WTC11 (cell line): ENCODE results near the gene NXPE3. TPM values are rescaled to one million over a fixed set of nuclear protein-coding genes. Genes with fewer than 3 reads are reported as not detected.

Source experiments
- ATAC-seq: fragments of 200-7000 bp; cut with Tn5 transposase; 2 replicates; pipeline ENCODE4 v1.10.0; 2021; ENCODE audit warnings: mild to moderate bottlenecking, moderate library complexity
- CTCF ChIA-PET: fragments of 300-600 bp; sonication (Branson Sonifier 250); formaldehyde crosslinking; loops from one replicate; lab custom pipeline; 2021; ENCODE audit warnings: antibody characterized with exemption; lab: Charles Lee
- POLR2A ChIA-PET: fragments of 350-600 bp; sonication (Branson Sonifier 250); formaldehyde crosslinking; loops from one replicate; lab custom pipeline; 2021; ENCODE audit warnings: antibody characterized with exemption; lab: Charles Lee
- DNase-seq: peaks from one replicate; pipeline ENCODE4 v3.0.0; 2021; ENCODE audit warnings: low spot score
- H3K27ac Mint-ChIP-seq: 2 replicates; pipeline ENCODE4 v1.8.0; 2021; ENCODE audit warnings: mixed read lengths
- H3K27me3 Mint-ChIP-seq: 2 replicates; pipeline ENCODE4 v1.8.0; 2021; ENCODE audit warnings: low read depth, mild to moderate bottlenecking, moderate library complexity, mixed read lengths
- H3K36me3 Mint-ChIP-seq: 2 replicates; pipeline ENCODE4 v1.8.0; 2021; ENCODE audit warnings: mixed read lengths
- H3K4me1 Mint-ChIP-seq: 2 replicates; pipeline ENCODE4 v1.8.0; 2022; ENCODE audit warnings: mixed read lengths
- H3K4me3 Mint-ChIP-seq: 2 replicates; pipeline ENCODE4 v1.8.0; 2021; ENCODE audit warnings: mild to moderate bottlenecking, moderate library complexity, mixed read lengths
- H3K9me3 Mint-ChIP-seq: 2 replicates; pipeline ENCODE4 v1.8.0; 2021; ENCODE audit warnings: mixed read lengths
- ERG ChIP-seq: fragments of 250-450 bp; sonication (Bioruptor Pico); IDR thresholded peaks from 2 replicates; pipeline ENCODE4 v1.8.0; 2021; ENCODE audit warnings: mild to moderate bottlenecking
- FOXJ3 ChIP-seq: sonication (generic); formaldehyde crosslinking; IDR thresholded peaks from 2 replicates; pipeline ENCODE4 v1.9.0; 2021; ENCODE audit warnings: missing genetic modification reagents, mild to moderate bottlenecking, borderline replicate concordance
- JAZF1 ChIP-seq: fragments of 250-450 bp; sonication (Bioruptor Pico); IDR thresholded peaks from 2 replicates; pipeline ENCODE4 v1.9.0; 2021; ENCODE audit warnings: moderate library complexity, mild to moderate bottlenecking, inconsistent platforms
- MAX ChIP-seq: sonication (generic); formaldehyde crosslinking; IDR thresholded peaks from 2 replicates; pipeline ENCODE4 v1.8.0; 2022; ENCODE audit warnings: mild to moderate bottlenecking, missing genetic modification reagents
- OVOL2 ChIP-seq: fragments of 250-450 bp; sonication (Bioruptor Pico); IDR thresholded peaks from 2 replicates; pipeline ENCODE4 v1.9.0; 2021; ENCODE audit warnings: mild to moderate bottlenecking, borderline replicate concordance
- RORB ChIP-seq: fragments of 250-450 bp; sonication (Bioruptor Pico); IDR thresholded peaks from 2 replicates; pipeline ENCODE4 v1.9.0; 2021; ENCODE audit warnings: mild to moderate bottlenecking
- total RNA-seq: library from RNA; stranded (reverse); gene quantifications from 3 replicates; pipeline ENCODE4 v1.2.3, GENCODE V29; 2021
- TF ChIP-seq, protein P1 (sequence below): sonication (generic); formaldehyde crosslinking; IDR thresholded peaks from 2 replicates; pipeline ENCODE4 v1.8.1; 2023; ENCODE audit warnings: mild to moderate bottlenecking, missing genetic modification reagents, moderate library complexity
- TF ChIP-seq, protein P2 (sequence below): sonication (generic); formaldehyde crosslinking; IDR thresholded peaks from 2 replicates; pipeline ENCODE4 v1.8.1; 2023; ENCODE audit warnings: mild to moderate bottlenecking, moderate library complexity, missing genetic modification reagents
- TF ChIP-seq, protein P3 (sequence below): sonication (generic); formaldehyde crosslinking; IDR thresholded peaks from 2 replicates; pipeline ENCODE4 v1.8.0; 2022; ENCODE audit warnings: missing genetic modification reagents
- TF ChIP-seq, protein P4 (sequence below): sonication (generic); formaldehyde crosslinking; IDR thresholded peaks from 2 replicates; pipeline ENCODE4 v1.8.0; 2023; ENCODE audit warnings: missing genetic modification reagents

NXPE3 gene
- total RNA-seq, 1 experiment from 2014 or later, result 13.9 TPM

DNA sequence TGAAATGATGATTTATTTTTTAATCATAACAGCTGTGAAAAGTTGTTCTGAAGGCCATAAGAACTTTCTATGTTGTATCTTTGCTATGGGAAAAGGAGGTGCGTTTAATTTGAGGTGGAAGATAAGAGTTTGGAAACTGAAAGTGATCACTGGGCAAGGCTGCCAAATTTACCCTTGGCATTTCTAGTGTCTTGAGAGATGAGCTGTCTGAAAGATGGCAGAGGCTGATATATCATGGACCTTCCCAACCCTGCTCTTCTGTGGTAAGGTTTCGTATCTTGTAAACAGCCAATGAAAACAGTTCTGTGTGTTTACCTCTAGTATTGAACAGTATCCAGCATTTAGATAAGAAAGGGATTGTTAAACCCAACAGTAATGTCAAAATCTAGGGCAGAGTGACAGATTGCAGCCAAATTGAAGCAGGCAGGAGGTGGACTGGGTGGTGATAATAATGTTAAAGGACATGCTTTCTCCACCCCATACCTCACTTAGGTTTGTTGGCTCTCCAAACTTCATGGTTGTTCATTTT lies 54.5 kb downstream of the NXPE3 start (continued):
- no peak for TF ChIP-seq ERG (CRISPR knock-in tag)

GRCh38 chr3:101835676-101836075 lies 56.7 kb downstream of the NXPE3 start:
- ChIA-PET CTCF (interaction anchor here (1.1 kb wide), 1 partner anchor 23 kb away, joined by 3 read pairs; no protein-coding TSS in a partner anchor), POLR2A (no interaction called here)
- ATAC-seq (no peak), DNase-seq (no peak)
- TF ChIP-seq, protein P1, sequence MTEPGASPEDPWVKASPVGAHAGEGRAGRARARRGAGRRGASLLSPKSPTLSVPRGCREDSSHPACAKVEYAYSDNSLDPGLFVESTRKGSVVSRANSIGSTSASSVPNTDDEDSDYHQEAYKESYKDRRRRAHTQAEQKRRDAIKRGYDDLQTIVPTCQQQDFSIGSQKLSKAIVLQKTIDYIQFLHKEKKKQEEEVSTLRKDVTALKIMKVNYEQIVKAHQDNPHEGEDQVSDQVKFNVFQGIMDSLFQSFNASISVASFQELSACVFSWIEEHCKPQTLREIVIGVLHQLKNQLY (CRISPR knock-in tag), result no peak
- TF ChIP-seq MAX (no peak), JAZF1 (CRISPR knock-in tag) (no peak), FOXJ3 (CRISPR knock-in tag) (no peak), RORB (no peak)
- TF ChIP-seq, protein P2, sequence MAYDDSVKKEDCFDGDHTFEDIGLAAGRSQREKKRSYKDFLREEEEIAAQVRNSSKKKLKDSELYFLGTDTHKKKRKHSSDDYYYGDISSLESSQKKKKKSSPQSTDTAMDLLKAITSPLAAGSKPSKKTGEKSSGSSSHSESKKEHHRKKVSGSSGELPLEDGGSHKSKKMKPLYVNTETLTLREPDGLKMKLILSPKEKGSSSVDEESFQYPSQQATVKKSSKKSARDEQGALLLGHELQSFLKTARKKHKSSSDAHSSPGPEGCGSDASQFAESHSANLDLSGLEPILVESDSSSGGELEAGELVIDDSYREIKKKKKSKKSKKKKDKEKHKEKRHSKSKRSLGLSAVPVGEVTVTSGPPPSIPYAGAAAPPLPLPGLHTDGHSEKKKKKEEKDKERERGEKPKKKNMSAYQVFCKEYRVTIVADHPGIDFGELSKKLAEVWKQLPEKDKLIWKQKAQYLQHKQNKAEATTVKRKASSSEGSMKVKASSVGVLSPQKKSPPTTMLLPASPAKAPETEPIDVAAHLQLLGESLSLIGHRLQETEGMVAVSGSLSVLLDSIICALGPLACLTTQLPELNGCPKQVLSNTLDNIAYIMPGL, result no peak
- TF ChIP-seq, protein P3, sequence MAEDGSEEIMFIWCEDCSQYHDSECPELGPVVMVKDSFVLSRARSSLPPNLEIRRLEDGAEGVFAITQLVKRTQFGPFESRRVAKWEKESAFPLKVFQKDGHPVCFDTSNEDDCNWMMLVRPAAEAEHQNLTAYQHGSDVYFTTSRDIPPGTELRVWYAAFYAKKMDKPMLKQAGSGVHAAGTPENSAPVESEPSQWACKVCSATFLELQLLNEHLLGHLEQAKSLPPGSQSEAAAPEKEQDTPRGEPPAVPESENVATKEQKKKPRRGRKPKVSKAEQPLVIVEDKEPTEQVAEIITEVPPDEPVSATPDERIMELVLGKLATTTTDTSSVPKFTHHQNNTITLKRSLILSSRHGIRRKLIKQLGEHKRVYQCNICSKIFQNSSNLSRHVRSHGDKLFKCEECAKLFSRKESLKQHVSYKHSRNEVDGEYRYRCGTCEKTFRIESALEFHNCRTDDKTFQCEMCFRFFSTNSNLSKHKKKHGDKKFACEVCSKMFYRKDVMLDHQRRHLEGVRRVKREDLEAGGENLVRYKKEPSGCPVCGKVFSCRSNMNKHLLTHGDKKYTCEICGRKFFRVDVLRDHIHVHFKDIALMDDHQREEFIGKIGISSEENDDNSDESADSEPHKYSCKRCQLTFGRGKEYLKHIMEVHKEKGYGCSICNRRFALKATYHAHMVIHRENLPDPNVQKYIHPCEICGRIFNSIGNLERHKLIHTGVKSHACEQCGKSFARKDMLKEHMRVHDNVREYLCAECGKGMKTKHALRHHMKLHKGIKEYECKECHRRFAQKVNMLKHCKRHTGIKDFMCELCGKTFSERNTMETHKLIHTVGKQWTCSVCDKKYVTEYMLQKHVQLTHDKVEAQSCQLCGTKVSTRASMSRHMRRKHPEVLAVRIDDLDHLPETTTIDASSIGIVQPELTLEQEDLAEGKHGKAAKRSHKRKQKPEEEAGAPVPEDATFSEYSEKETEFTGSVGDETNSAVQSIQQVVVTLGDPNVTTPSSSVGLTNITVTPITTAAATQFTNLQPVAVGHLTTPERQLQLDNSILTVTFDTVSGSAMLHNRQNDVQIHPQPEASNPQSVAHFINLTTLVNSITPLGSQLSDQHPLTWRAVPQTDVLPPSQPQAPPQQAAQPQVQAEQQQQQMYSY (CRISPR knock-in tag), result no peak
- Mint-ChIP-seq H3K27me3 (no peaks in the 10 kb centered on the region), H3K36me3 (no peaks in the 10 kb centered on the region), H3K27ac (no peak overlapping the region; the same call in 1 of the 2 replicates), H3K4me3 (no peak overlapping the region), H3K9me3 (no peaks in the 10 kb centered on the region), H3K4me1 (peaks cover 17% of the 10 kb centered on the region)

DNA sequence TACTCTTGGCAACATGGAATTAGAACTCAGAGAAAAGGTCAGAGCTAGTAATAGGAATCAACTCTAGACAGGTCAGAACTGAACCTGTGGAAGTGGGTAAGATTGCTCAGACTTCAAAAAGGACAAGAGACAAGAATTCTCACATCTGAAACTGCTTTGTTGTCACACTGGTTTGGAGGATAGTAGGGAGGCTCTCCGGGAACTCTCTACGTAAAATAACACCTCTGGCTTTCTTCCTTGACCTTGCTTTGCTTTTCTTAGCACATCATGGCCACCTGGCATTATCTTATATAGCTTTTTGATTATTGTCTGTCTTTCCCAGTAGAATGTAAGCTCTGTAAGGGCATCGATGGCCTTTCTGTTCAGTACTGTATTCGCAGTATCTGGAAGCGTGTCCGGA lies 57.1 kb downstream of the NXPE3 start:
- no peak overlapping the region for H3K4me3 Mint-ChIP-seq
- H3K36me3 Mint-ChIP-seq, result no peaks in the 10 kb centered on the region
- DNase-seq, result no peak
- no peaks in the 10 kb centered on the region for H3K27me3 Mint-ChIP-seq
- ATAC-seq, result no peak
- no peak for TF ChIP-seq OVOL2 (CRISPR knock-in tag)
- TF ChIP-seq, protein P4, sequence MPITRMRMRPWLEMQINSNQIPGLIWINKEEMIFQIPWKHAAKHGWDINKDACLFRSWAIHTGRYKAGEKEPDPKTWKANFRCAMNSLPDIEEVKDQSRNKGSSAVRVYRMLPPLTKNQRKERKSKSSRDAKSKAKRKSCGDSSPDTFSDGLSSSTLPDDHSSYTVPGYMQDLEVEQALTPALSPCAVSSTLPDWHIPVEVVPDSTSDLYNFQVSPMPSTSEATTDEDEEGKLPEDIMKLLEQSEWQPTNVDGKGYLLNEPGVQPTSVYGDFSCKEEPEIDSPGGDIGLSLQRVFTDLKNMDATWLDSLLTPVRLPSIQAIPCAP (CRISPR knock-in tag), result no peak
- no peak for TF ChIP-seq ERG (CRISPR knock-in tag)
- peaks cover 22% of the 10 kb centered on the region for H3K4me1 Mint-ChIP-seq
- CTCF ChIA-PET, result interaction anchor here (1.1 kb wide), 1 partner anchor 23 kb away, joined by 3 read pairs; no protein-coding TSS in a partner anchor
- no peak overlapping the region for H3K27ac Mint-ChIP-seq
- POLR2A ChIA-PET, result no interaction called here
- H3K9me3 Mint-ChIP-seq, result no peaks in the 10 kb centered on the region
